ES-I3 (cell line): ENCODE data around the gene SELENON.

Experiments
- H3K36me3 ChIP-seq: 2 replicates; pipeline ENCODE4 v1.6.1; 2013; ENCODE audit warnings: mild to moderate bottlenecking, low read length, control low read depth, moderate library complexity; ENCODE audit not compliant: insufficient read depth
- H3K4me1 ChIP-seq: 2 replicates; pipeline ENCODE4 v1.6.1; 2013; ENCODE audit warnings: mild to moderate bottlenecking, control low read depth, low read length; ENCODE audit not compliant: insufficient read depth
- H3K9ac ChIP-seq: 2 replicates; pipeline ENCODE4 v1.6.1; 2013; ENCODE audit warnings: low read depth, mild to moderate bottlenecking, low read length, moderate library complexity
- H3K9me3 ChIP-seq: 2 replicates; pipeline ENCODE4 v1.6.1; 2013; ENCODE audit warnings: mild to moderate bottlenecking, low read length, moderate library complexity; ENCODE audit not compliant: control insufficient read depth, insufficient read depth

The SELENON gene

GRCh38 chr1:25779388-25779787, 20.6 kb upstream of the SELENON start:
- Histone ChIP-seq H3K9me3 (no peaks in the 10 kb centered on the region), H3K36me3 (no peaks in the 10 kb centered on the region; the same call in 1 of the 2 replicates), H3K4me1 (peaks cover 19% of the 10 kb centered on the region; the same call in 1 of the 2 replicates), H3K9ac (no peak overlapping the region)

- H3K9ac ChIP-seq = no peak overlapping the region
- no peaks in the 10 kb centered on the region; the same call in 1 of the 2 replicates for H3K36me3 ChIP-seq
- H3K9me3 ChIP-seq = no peaks in the 10 kb centered on the region
- peaks cover 19% of the 10 kb centered on the region; the same call in 1 of the 2 replicates for H3K4me1 ChIP-seq
Measured at GRCh38 chr1:25779894-25780293, 20.1 kb upstream of the SELENON start.

- peaks cover 19% of the 10 kb centered on the region; the same call in 1 of the 2 replicates for H3K4me1 ChIP-seq
- H3K36me3 ChIP-seq = no peaks in the 10 kb centered on the region; the same call in 1 of the 2 replicates
- no peak overlapping the region for H3K9ac ChIP-seq
- no peaks in the 10 kb centered on the region for H3K9me3 ChIP-seq
Measured at GRCh38 chr1:25780318-25781129, 19.5 kb upstream of the SELENON start.

GRCh38 chr1:25781130-25781433, 18.9 kb upstream of the SELENON start:
- Histone ChIP-seq H3K9ac (no peak overlapping the region), H3K9me3 (no peaks in the 10 kb centered on the region), H3K36me3 (no peaks in the 10 kb centered on the region; the same call in 1 of the 2 replicates), H3K4me1 (peaks cover 19% of the 10 kb centered on the region; the same call in 1 of the 2 replicates)

GRCh38 chr1:25782608-25783201, 17.3 kb upstream of the SELENON start:
- Histone ChIP-seq H3K4me1 (peaks cover 27% of the 10 kb centered on the region; the same call in 1 of the 2 replicates), H3K9me3 (no peaks in the 10 kb centered on the region), H3K9ac (no peak overlapping the region), H3K36me3 (no peaks in the 10 kb centered on the region; the same call in 1 of the 2 replicates)

GRCh38 chr1:25784575-25785051, 15.4 kb upstream of the SELENON start:
- Histone ChIP-seq H3K9me3 (no peaks in the 10 kb centered on the region), H3K4me1 (peaks cover 23% of the 10 kb centered on the region; the same call in 1 of the 2 replicates), H3K36me3 (no peaks in the 10 kb centered on the region; the same call in 1 of the 2 replicates), H3K9ac (no peak overlapping the region)

GRCh38 chr1:25785333-25786067, 14.5 kb upstream of the SELENON start:
- H3K9me3 ChIP-seq = no peaks in the 10 kb centered on the region
- no peaks in the 10 kb centered on the region; the same call in 1 of the 2 replicates for H3K36me3 ChIP-seq
- H3K4me1 ChIP-seq = peaks cover 15% of the 10 kb centered on the region; the same call in 1 of the 2 replicates
- no peak overlapping the region for H3K9ac ChIP-seq

- Histone ChIP-seq H3K4me1 (peaks cover 8% of the 10 kb centered on the region; the same call in 1 of the 2 replicates), H3K36me3 (no peaks in the 10 kb centered on the region; the same call in 1 of the 2 replicates), H3K9ac (no peak overlapping the region), H3K9me3 (no peaks in the 10 kb centered on the region)
Measured at GRCh38 chr1:25786887-25787759, 12.9 kb upstream of the SELENON start.

GRCh38 chr1:25787760-25788166, 12.2 kb upstream of the SELENON start:
- Histone ChIP-seq H3K9me3 (no peaks in the 10 kb centered on the region), H3K9ac (no peak overlapping the region), H3K36me3 (no peaks in the 10 kb centered on the region; the same call in 1 of the 2 replicates), H3K4me1 (peaks cover 8% of the 10 kb centered on the region; the same call in 1 of the 2 replicates)

GRCh38 chr1:25790472-25790871, 9.5 kb upstream of the SELENON start:
- no peaks in the 10 kb centered on the region for H3K36me3 ChIP-seq
- H3K9me3 ChIP-seq = no peaks in the 10 kb centered on the region
- H3K9ac ChIP-seq = no peak overlapping the region
- H3K4me1 ChIP-seq = peaks cover 8% of the 10 kb centered on the region; the same call in 1 of the 2 replicates

GRCh38 chr1:25792115-25792514, 7.9 kb upstream of the SELENON start:
- H3K36me3 ChIP-seq = no peaks in the 10 kb centered on the region
- H3K4me1 ChIP-seq = peaks cover 2% of the 10 kb centered on the region; the same call in 1 of the 2 replicates
- no peaks in the 10 kb centered on the region for H3K9me3 ChIP-seq
- no peak overlapping the region for H3K9ac ChIP-seq

GRCh38 chr1:25793585-25794170, 6.3 kb upstream of the SELENON start:
- peaks cover 2% of the 10 kb centered on the region; the same call in 1 of the 2 replicates for H3K4me1 ChIP-seq
- H3K9me3 ChIP-seq = no peaks in the 10 kb centered on the region
- H3K36me3 ChIP-seq = no peaks in the 10 kb centered on the region
- no peak overlapping the region for H3K9ac ChIP-seq

GRCh38 chr1:25794325-25794724, 5.7 kb upstream of the SELENON start:
- Histone ChIP-seq H3K4me1 (peaks cover 6% of the 10 kb centered on the region), H3K9me3 (no peaks in the 10 kb centered on the region), H3K36me3 (no peaks in the 10 kb centered on the region), H3K9ac (no peak overlapping the region)
